Activated T-cell treated with anti-CD3 and anti-CD28 coated beads, Interleukin-2, amount 50 U/mL, for 72 hours (primary cell): Measurements from ENCODE around the gene TAMALIN. TPM values are rescaled to one million over a fixed set of nuclear protein-coding genes. Genes with fewer than 3 reads are reported as not detected.

Experiments
- ATAC-seq, 2 donors: fragments of 150-1000 bp; cut with Tn5 transposase; replicated peaks in 1 of 2; 2 replicates each; pipeline ENCODE4 v1.10.0; 2021; ENCODE audit warnings: moderate library complexity in 2 of 2, mild to moderate bottlenecking in 1 of 2
- DNase-seq, 2 donors: peaks; one replicate each; pipeline ENCODE4 v3.0.0; 2021 to 2022; ENCODE audit warnings: mixed read lengths in 1 of 2
- H3K27ac Mint-ChIP-seq: one replicate; pipeline ENCODE4 v1.8.0; 2022; ENCODE audit warnings: mild to moderate bottlenecking, moderate library complexity, mixed read lengths
- H3K27me3 Mint-ChIP-seq: one replicate; pipeline ENCODE4 v1.8.0; 2022; ENCODE audit warnings: low read depth, mixed read lengths
- H3K36me3 Mint-ChIP-seq, 2 donors: one replicate each; pipeline ENCODE4 v1.8.0; 2022; ENCODE audit warnings: mixed read lengths in 2 of 2, mild to moderate bottlenecking in 1 of 2; ENCODE audit not compliant: insufficient read depth in 2 of 2
- H3K4me1 Mint-ChIP-seq: one replicate; pipeline ENCODE4 v1.8.0; 2022; ENCODE audit warnings: low read depth, mixed read lengths
- H3K4me3 Mint-ChIP-seq, 2 donors: one replicate each; pipeline ENCODE4 v1.8.0; 2022; ENCODE audit warnings: mild to moderate bottlenecking in 2 of 2, mixed read lengths in 2 of 2, moderate library complexity in 2 of 2
- H3K9me3 Mint-ChIP-seq, 2 donors: one replicate each; pipeline ENCODE4 v1.8.0; 2022; ENCODE audit warnings: mixed read lengths in 2 of 2
- total RNA-seq, 2 donors: library from RNA; stranded (reverse); gene quantifications; one replicate each; pipeline ENCODE4 v1.2.3, GENCODE V29; 2022

The TAMALIN gene
- total RNA-seq, 2 donors from 2014 or later = 10.0 to 11.1 TPM

GRCh38 chr12:52052468-52053186 is 45.9 kb downstream of the TAMALIN start:
- no peak for ATAC-seq
- peaks cover 43% of the 10 kb centered on the region for H3K4me1 Mint-ChIP-seq
- peaks cover 11 to 17% of the 10 kb centered on the region in 2 donors for H3K36me3 Mint-ChIP-seq

DNA sequence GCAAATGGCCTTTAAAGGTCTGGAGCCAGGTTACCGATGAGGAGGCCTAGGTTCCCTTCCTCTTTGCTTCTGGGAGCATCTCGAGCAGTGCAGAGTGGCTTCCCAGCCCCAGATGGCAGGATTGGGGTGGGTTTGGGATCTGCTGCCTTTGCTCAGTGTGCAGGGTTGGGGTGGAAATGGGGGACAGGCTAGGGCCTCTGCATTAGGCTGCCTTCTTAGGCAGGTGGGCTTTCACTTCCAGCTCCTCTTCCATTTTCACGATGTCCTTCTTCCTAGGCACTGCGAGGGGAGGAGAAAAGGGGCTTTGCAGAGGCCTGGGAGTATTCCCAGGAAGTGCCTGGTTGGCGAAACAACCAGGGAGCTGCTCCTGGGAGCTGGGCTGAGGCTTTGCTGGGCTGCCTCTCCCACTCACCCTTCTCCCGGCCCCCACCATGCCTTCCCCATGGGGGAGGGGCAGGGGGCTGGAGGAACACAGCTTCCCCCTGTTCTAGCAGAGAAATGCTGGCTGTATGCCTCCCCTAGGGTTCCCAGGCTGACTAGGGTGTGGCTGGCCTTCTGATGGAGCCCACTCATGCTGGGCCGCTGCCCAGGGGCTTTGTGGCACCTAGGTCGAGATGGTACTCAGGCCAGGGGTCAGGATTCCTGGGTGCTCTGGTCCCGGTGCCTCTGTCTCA is 46.9 kb downstream of the TAMALIN start:
- Mint-ChIP-seq H3K9me3 (no peaks in the 10 kb centered on the region), H3K4me3 (peak overlapping the region; percentile 93 to 98), H3K27ac (no peak overlapping the region), H3K36me3 (peaks cover 15 to 17% of the 10 kb centered on the region in 2 donors), H3K27me3 (no peaks in the 10 kb centered on the region), H3K4me1 (peaks cover 43% of the 10 kb centered on the region)
- DNase-seq (no peak), ATAC-seq (no peak)

More at GRCh38 chr12:52052468-52053186, 45.9 kb downstream of the TAMALIN start:
- peak overlapping the region; percentile 93 to 98 for H3K4me3 Mint-ChIP-seq
- DNase-seq = no peak
- H3K27me3 Mint-ChIP-seq = no peaks in the 10 kb centered on the region
- peak overlapping the region; percentile 70 for H3K27ac Mint-ChIP-seq
- no peaks in the 10 kb centered on the region for H3K9me3 Mint-ChIP-seq

- no peak for ATAC-seq
- Mint-ChIP-seq H3K4me1 (peaks cover 40% of the 10 kb centered on the region), H3K4me3 (peak overlapping the region; percentile 46 to 98), H3K27me3 (no peaks in the 10 kb centered on the region), H3K27ac (no peak overlapping the region), H3K9me3 (no peaks in the 10 kb centered on the region), H3K36me3 (peaks cover 13 to 15% of the 10 kb centered on the region in 2 donors)
- DNase-seq = no peak
Observed at GRCh38 chr12:52054231-52054832, 47.6 kb downstream of the TAMALIN start.

- ATAC-seq (no peak), DNase-seq (no peak)
- Mint-ChIP-seq H3K9me3 (no peaks in the 10 kb centered on the region), H3K4me1 (peaks cover 32% of the 10 kb centered on the region), H3K27me3 (no peaks in the 10 kb centered on the region), H3K4me3 (peak overlapping the region in 1 of 2 donors; percentile 98), H3K36me3 (peaks cover 13 to 15% of the 10 kb centered on the region in 2 donors), H3K27ac (no peak overlapping the region)
Observed at GRCh38 chr12:52054833-52055730, 48.3 kb downstream of the TAMALIN start.

GRCh38 chr12:52055731-52056711 is 49.3 kb downstream of the TAMALIN start:
- Mint-ChIP-seq H3K4me3 (no peak overlapping the region), H3K27me3 (no peaks in the 10 kb centered on the region), H3K27ac (no peak overlapping the region), H3K36me3 (peaks cover 13 to 15% of the 10 kb centered on the region in 2 donors), H3K9me3 (no peaks in the 10 kb centered on the region), H3K4me1 (peaks cover 27% of the 10 kb centered on the region)
- ATAC-seq = no peak
- no peak for DNase-seq

DNA sequence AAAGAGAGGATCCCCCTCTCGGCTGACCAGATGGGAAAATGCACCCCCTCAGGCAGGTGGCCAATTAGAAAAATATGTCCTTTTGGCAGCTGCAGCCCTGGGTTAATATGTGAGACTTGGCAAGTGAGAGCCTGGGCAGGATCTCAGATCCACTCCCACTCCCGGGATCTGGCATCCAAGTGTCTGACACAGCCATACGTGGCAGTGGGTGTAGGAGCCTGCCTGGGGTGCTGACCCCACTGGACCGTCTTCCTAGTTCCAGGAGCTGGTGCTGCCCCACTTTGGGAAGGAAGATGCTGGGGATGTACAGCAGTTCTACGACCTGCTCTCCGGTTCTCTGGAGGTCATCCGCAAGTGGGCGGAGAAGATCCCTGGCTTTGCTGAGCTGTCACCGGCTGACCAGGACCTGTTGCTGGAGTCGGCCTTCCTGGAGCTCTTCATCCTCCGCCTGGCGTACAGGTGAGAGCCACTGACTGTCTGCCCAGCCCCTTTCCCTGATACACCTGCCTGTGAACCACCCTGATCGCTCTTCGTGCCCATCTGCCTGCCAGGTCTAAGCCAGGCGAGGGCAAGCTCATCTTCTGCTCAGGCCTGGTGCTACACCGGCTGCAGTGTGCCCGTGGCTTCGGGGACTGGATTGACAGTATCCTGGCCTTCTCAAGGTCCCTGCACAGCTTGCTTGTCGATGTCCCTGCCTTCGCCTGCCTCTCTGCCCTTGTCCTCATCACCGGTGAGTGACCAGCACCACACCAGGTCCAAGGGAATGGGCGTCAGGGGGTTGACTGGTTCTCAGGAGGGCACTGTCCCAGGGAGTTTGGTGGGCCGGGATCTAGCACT is 50.3 kb downstream of the TAMALIN start:
- no peak for DNase-seq
- Mint-ChIP-seq H3K36me3 (peaks cover 7 to 11% of the 10 kb centered on the region in 2 donors), H3K4me1 (peaks cover 24% of the 10 kb centered on the region), H3K4me3 (no peak overlapping the region), H3K27me3 (no peaks in the 10 kb centered on the region), H3K9me3 (no peaks in the 10 kb centered on the region), H3K27ac (no peak overlapping the region)
- ATAC-seq = no peak

- peaks cover 16% of the 10 kb centered on the region for H3K4me1 Mint-ChIP-seq
- H3K4me3 Mint-ChIP-seq = no peak overlapping the region
- ATAC-seq (no peak), DNase-seq (no peak)
- H3K27ac Mint-ChIP-seq = no peak overlapping the region
- peaks cover 4 to 10% of the 10 kb centered on the region in 2 donors for H3K36me3 Mint-ChIP-seq
- no peaks in the 10 kb centered on the region for H3K9me3 Mint-ChIP-seq
- H3K27me3 Mint-ChIP-seq = no peaks in the 10 kb centered on the region
Observed at GRCh38 chr12:52057638-52058576, 51.2 kb downstream of the TAMALIN start.

- H3K36me3 Mint-ChIP-seq = peaks cover 4 to 10% of the 10 kb centered on the region in 2 donors
- no peaks in the 10 kb centered on the region for H3K9me3 Mint-ChIP-seq
- no peak overlapping the region for H3K27ac Mint-ChIP-seq
- H3K4me1 Mint-ChIP-seq = peaks cover 9% of the 10 kb centered on the region
- H3K4me3 Mint-ChIP-seq = no peak overlapping the region
- ATAC-seq (no peak), DNase-seq (no peak)
- H3K27me3 Mint-ChIP-seq = no peaks in the 10 kb centered on the region
Observed at GRCh38 chr12:52058631-52059361, 52.0 kb downstream of the TAMALIN start.

- DNase-seq (no peak), ATAC-seq (no peak)
- H3K4me1 Mint-ChIP-seq = peaks cover 9% of the 10 kb centered on the region
- H3K27me3 Mint-ChIP-seq = no peaks in the 10 kb centered on the region
- peaks cover 4 to 10% of the 10 kb centered on the region in 2 donors for H3K36me3 Mint-ChIP-seq
- H3K4me3 Mint-ChIP-seq = no peak overlapping the region
- no peaks in the 10 kb centered on the region for H3K9me3 Mint-ChIP-seq
- H3K27ac Mint-ChIP-seq = no peak overlapping the region
Observed at GRCh38 chr12:52059582-52060497, 53.1 kb downstream of the TAMALIN start.
